SU-DHL-6 (cell line): Measurements from ENCODE around the gene PRAMEF20.

Source experiments
- H2AFZ ChIP-seq: fragments of 200-600 bp; sonication (generic); 2 replicates; pipeline ENCODE4 v1.6.1; 2014; ENCODE audit warnings: low read depth, mild to moderate bottlenecking, moderate library complexity, mixed read lengths, antibody characterized with exemption, low read length; ENCODE audit not compliant: severe bottlenecking
- H3F3A ChIP-seq: fragments of 200-600 bp; shearing (Covaris generic); 2 replicates; pipeline ENCODE4 v1.6.0; 2016; ENCODE audit warnings: antibody characterized with exemption, mild to moderate bottlenecking; ENCODE audit not compliant: insufficient read depth
- H3K27ac ChIP-seq: fragments of 200-600 bp; sonication (generic); 2 replicates; pipeline ENCODE4 v1.5.1; 2016; ENCODE audit warnings: low read depth, mild to moderate bottlenecking, low read length, moderate library complexity, mixed read lengths
- H3K27me3 ChIP-seq: fragments of 200-600 bp; sonication (generic), shearing (Covaris generic); 2 replicates; pipeline ENCODE4 v1.6.0; 2014; ENCODE audit warnings: mild to moderate bottlenecking, low read length
- H3K36me3 ChIP-seq: fragments of 200-600 bp; sonication (generic); 2 replicates; pipeline ENCODE4 v1.6.1; 2014; ENCODE audit warnings: mild to moderate bottlenecking, low read length, mixed read lengths
- H3K4me2 ChIP-seq: fragments of 300-600, 200-600 bp; shearing (Covaris generic), sonication (generic); 2 replicates; pipeline ENCODE4 v1.6.0; 2014; ENCODE audit warnings: low read length, low read depth, mild to moderate bottlenecking; ENCODE audit not compliant: poor library complexity, severe bottlenecking
- H3K4me3 ChIP-seq: fragments of 200-600 bp; sonication (generic); 2 replicates; pipeline ENCODE4 v1.5.1; 2014; ENCODE audit warnings: antibody characterized with exemption, low read length, mild to moderate bottlenecking, mixed read lengths; ENCODE audit not compliant: insufficient read depth, poor library complexity, severe bottlenecking
- H3K79me2 ChIP-seq: fragments of 200-600 bp; sonication (generic); 2 replicates; pipeline ENCODE4 v1.6.1; 2014; ENCODE audit warnings: mild to moderate bottlenecking, low read length, moderate library complexity; ENCODE audit not compliant: insufficient read depth
- H3K9ac ChIP-seq: fragments of 200-600 bp; sonication (generic); 2 replicates; pipeline ENCODE4 v1.7.0; 2014; ENCODE audit warnings: mild to moderate bottlenecking, low read length
- H3K9me2 ChIP-seq: fragments of 200-600 bp; sonication (generic); replicated peaks from 2 replicates; pipeline ENCODE4 v1.6.1; 2014; ENCODE audit warnings: low read length; ENCODE audit not compliant: insufficient read depth
- H3K9me3 ChIP-seq: fragments of 200-600 bp; sonication (generic); 2 replicates; pipeline ENCODE4 v1.6.1; 2014; ENCODE audit warnings: low read length, mixed read lengths; ENCODE audit not compliant: insufficient read depth
- H4K20me1 ChIP-seq: fragments of 200-600 bp; sonication (generic); 2 replicates; pipeline ENCODE4 v1.6.1; 2014; ENCODE audit warnings: low read depth, mild to moderate bottlenecking, antibody characterized with exemption, low read length, moderate library complexity, mixed read lengths
- EZH2phosphoT487 ChIP-seq: fragments of 200-600 bp; sonication (generic), shearing (Covaris generic); conservative IDR thresholded peaks from 2 replicates; pipeline ENCODE4 v1.6.1; 2018; ENCODE audit warnings: mild to moderate bottlenecking, antibody characterized with exemption, low read length, moderate library complexity, mixed read lengths
- TF ChIP-seq, protein P1 (sequence below): fragments of 200-600 bp; sonication (generic); IDR thresholded peaks from one replicate; pipeline ENCODE4 v1.5.1; 2017; ENCODE audit warnings: antibody characterized with exemption, mild to moderate bottlenecking, low read length, moderate library complexity; ENCODE audit not compliant: insufficient read depth, poor library complexity, severe bottlenecking

PRAMEF20 gene

DNA sequence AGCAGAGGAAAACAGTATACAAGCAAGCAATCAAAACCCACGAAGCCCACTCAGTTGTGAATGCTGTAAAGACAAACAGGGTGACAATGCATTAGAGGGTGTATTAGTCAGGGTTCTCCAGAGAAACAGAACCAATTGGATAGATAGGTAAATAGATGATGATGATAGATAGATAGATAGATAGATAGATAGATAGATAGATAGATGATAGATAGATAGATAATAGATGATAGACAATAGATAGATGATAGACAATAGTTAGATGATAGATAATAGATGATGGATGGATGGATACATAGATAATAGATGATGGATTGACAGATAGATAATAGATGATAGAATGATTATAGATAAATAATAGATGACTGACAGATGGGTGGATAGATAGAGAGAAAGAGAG is 55.3 kb downstream of the PRAMEF20 start:
- H3K9me3 ChIP-seq, result no peaks in the 10 kb centered on the region
- H3K4me2 ChIP-seq, result no peak overlapping the region
- H3K36me3 ChIP-seq, result no peaks in the 10 kb centered on the region
- H3F3A ChIP-seq, result no peaks in the 10 kb centered on the region
- H4K20me1 ChIP-seq, result no peaks in the 10 kb centered on the region
- TF ChIP-seq EZH2phosphoT487, result no peak
- TF ChIP-seq, protein P1, sequence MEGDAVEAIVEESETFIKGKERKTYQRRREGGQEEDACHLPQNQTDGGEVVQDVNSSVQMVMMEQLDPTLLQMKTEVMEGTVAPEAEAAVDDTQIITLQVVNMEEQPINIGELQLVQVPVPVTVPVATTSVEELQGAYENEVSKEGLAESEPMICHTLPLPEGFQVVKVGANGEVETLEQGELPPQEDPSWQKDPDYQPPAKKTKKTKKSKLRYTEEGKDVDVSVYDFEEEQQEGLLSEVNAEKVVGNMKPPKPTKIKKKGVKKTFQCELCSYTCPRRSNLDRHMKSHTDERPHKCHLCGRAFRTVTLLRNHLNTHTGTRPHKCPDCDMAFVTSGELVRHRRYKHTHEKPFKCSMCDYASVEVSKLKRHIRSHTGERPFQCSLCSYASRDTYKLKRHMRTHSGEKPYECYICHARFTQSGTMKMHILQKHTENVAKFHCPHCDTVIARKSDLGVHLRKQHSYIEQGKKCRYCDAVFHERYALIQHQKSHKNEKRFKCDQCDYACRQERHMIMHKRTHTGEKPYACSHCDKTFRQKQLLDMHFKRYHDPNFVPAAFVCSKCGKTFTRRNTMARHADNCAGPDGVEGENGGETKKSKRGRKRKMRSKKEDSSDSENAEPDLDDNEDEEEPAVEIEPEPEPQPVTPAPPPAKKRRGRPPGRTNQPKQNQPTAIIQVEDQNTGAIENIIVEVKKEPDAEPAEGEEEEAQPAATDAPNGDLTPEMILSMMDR, result no peak
- H3K4me3 ChIP-seq, result no peak overlapping the region
- H2AFZ ChIP-seq, result no peak overlapping the region
- no peak overlapping the region for H3K9ac ChIP-seq
- H3K27ac ChIP-seq, result no peak overlapping the region
- H3K27me3 ChIP-seq, result no peaks in the 10 kb centered on the region
- H3K79me2 ChIP-seq, result no peaks in the 10 kb centered on the region
- H3K9me2 ChIP-seq, result no peaks in the 10 kb centered on the region

- Histone ChIP-seq H3K36me3 (no peaks in the 10 kb centered on the region), H2AFZ (no peak overlapping the region), H3K79me2 (no peaks in the 10 kb centered on the region), H3K9ac (no peak overlapping the region), H3K9me2 (no peaks in the 10 kb centered on the region), H3K9me3 (no peaks in the 10 kb centered on the region), H3K4me2 (no peak overlapping the region), H3K27me3 (no peaks in the 10 kb centered on the region), H4K20me1 (no peaks in the 10 kb centered on the region), H3K27ac (no peak overlapping the region), H3K4me3 (no peak overlapping the region), H3F3A (no peaks in the 10 kb centered on the region)
- TF ChIP-seq EZH2phosphoT487, result no peak
- TF ChIP-seq, protein P1, result peak; percentile 34
Measured at GRCh38 chr1:13469343-13469742, 59.1 kb downstream of the PRAMEF20 start.
